Fibroblast of skin of right biceps (primary cell): ENCODE measurements around the gene KCNE5.
"Not testable (repeated sequence)": the region's sequence is repeated elsewhere in the genome, so short reads cannot be mapped to it uniquely, and the experiment has no call there.

ENCODE experiments used
- DNase-seq: peaks from one replicate; pipeline ENCODE4 v3.0.0-alpha.2; 2013

KCNE5 gene, protein sequence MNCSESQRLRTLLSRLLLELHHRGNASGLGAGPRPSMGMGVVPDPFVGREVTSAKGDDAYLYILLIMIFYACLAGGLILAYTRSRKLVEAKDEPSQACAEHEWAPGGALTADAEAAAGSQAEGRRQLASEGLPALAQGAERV

GRCh38 chrX:109624641-109625616 lies at the start of gene KCNE5:
KCNE5 (minus strand) TSS chrX:109625172; CDS start chrX:109625020, 152 bp downstream.
- peak; percentile 0 for DNase-seq

- no peak for DNase-seq
Measured at GRCh38 chrX:109672239-109672638, 47.3 kb upstream of the KCNE5 start.

GRCh38 chrX:109671170-109671569 lies 46.2 kb upstream of the KCNE5 start:
- not testable (repeated sequence) for DNase-seq

GRCh38 chrX:109667986-109668385 lies 43.0 kb upstream of the KCNE5 start:
- DNase-seq: no peak

GRCh38 chrX:109660435-109661143 lies 35.6 kb upstream of the KCNE5 start:
- no peak for DNase-seq

DNA sequence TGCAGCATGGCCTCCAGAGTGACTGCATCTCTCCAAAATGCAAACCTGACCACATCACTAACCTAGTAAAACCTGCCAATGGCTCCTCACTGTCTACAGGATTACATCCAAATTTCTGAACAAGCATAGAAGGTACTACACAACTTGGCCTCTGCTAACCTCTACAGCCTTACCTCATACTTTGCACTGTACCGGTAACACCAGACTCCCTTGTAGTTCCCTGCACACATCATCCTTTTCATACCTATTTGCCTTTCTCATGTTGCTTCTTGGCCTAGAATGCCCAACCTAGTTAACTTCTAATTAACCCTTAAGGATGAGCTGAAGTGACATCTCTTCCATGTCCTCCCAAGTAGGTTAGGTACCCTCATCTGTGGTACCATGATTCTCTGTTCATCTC lies 33.4 kb upstream of the KCNE5 start:
- no peak for DNase-seq

DNA sequence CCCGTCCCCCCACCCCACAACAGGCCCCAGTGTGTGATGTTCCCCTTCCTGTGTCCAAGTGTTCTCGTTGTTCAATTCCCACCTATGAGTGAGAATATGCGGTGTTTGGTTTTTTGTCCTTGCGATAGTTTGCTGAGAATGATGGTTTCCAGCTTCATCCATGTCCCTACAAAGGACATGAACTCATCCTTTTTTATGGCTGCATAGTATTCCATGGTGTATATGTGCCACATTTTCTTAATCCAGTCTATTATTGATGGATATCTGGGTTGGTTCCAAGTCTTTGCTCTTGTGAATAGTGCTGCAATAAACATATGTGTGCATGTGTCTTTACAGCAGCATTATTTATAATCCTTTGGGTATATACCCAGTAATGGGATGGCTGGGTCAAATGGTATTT lies 32.4 kb upstream of the KCNE5 start:
- not testable (repeated sequence) for DNase-seq

DNA sequence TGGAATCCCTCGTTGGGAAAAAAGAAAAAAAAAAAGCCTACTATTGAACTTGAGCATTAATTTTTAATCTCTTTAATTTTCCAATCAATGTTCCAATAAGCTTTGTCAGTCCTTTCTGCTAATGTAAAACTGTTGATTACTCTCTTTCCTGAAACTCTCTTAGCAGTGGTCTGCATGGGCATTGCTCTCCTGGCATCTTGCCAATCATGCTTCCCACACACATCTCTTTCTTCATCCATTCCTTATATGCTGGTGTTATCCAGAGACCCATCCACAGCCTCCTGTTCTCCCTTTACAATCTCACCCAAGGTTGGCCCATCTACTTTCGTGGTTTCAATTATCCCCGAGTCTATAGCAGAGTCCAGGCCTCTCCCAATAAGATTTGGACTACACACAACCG lies 31.8 kb upstream of the KCNE5 start:
- no peak for DNase-seq

DNA sequence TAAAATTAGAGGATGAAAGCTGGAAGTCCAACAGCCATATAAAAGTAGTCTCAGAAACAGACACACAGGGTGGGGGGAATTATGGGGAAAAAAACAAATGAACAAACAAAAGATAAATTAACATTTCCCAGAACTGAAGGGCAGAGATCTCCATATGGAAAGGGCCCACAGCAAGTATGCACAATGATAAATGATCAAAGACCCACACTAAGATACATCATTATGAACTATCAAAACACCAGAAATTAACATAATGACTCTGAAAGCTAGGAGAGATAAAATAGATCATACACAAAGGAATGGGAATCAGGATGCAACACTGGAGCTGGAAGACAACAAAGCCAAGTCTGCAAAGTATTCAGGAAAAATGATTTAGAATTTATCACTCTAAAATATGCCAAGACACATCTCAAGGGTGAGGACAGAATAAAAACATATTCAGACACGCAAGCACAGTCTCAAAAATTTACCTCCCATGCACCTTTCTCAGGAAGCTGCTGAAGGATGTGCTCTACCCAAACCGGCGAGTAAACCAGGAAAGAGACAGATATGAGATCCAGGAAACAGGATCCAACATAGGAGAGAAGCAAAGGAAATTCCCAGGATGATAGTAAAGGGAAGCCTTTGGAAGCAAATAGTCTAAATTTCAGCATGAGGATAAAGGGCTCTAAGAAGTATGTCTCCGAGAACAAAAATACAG lies 30.7 kb upstream of the KCNE5 start:
- DNase-seq: no peak

DNA sequence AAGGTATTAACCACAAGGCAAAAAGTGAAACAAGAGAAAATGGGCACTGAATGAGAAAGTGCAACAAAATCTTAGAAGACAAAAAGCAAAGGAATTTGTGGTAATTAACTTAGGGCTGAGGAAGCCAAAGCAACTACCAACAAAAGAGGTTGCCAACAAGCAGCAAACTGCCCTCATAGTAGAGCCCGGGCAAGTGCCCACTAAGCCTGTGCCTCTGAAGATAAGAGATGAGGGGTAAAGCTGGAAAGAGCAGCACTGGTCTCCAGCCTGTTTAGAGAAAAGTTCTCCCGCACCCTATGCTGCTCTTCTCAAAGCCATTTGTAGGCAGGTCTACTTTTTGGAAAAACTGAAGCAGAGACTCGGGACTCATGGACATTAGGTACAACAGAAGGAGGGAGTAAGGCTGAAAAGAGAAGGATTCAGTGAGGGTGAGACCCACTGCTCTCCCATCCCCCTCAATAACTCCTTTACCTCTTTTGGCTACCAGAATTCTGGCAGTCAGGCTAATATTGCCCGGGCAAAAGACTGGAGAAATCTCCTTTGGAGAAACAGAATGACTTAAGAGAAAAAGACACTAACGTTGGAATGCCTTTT lies 29.6 kb upstream of the KCNE5 start:
- DNase-seq: no peak

DNA sequence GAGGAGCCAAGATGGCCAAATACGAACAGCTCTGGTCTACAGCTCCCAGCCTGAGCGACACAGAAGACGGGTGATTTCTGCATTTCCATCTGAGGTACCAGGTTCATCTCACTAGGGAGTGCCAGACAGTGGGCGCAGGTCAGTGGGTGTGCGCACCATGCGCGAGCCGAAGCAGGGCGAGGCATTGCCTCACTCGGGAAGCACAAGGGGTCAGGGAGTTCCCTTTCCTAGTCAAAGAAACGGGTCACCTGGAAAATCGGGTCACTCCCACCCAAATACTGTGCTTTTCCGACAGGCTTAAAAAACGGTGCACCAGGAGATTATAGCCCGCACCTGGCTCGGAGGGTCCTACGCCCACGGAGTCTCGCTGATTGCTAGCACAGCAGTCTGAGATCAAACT lies 19.7 kb upstream of the KCNE5 start:
- not testable (repeated sequence) for DNase-seq

DNA sequence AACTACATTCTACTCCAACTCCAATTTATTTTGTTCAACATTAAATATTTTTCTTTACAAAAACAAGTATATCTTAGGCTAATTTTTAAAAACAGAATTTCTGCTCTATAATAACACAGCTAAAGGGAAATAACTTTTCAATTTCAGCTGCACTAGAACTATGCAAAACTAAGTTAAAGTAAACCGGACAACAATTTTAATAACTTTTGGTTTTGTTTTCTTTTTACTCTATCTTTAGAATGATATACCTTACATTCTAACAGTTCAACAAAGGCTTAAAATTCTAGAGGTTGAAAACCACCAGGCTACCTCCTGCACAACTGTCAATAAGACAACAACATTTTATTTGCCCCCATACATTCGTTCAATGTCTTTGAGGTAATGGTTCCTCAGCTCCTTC lies 18.7 kb upstream of the KCNE5 start:
- no peak for DNase-seq

DNA sequence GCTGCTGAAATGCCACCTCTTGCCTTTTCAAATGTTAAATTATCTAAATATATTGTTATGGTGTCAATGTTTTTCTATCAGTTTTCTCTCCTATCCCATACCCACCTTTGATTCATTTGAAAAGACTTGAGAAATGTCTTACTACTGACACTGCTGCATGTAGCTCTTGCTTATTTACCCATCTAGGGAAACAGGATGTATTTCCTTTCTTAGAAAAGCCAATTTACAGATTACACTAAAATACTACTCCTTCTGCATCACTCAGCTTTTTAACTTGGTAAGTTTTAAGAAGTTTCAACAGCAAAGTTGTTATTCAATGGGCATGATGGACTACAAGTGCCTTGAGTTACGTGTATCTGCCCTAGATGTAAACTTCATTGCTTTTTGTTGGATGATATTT lies 13.2 kb upstream of the KCNE5 start:
- no peak for DNase-seq

DNA sequence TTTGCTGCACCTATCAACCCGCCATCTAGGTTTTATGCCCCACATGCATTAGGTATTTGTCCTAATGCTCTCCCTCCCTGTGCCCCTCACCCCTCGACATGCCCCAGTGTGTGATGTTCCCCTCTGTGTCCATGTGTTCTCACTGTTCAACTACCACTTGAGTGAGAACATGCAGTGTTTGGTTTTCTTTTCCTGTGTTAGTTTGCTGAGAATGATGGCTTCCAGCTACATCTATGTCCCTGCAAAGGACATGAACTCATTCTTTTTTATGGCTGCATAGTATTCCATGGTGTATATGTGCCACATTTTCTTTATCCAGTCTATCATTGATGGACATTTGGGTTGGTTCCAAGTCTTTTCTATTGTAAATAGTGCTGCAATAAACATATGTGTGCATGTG lies 12.5 kb upstream of the KCNE5 start:
- not testable (repeated sequence) for DNase-seq

DNA sequence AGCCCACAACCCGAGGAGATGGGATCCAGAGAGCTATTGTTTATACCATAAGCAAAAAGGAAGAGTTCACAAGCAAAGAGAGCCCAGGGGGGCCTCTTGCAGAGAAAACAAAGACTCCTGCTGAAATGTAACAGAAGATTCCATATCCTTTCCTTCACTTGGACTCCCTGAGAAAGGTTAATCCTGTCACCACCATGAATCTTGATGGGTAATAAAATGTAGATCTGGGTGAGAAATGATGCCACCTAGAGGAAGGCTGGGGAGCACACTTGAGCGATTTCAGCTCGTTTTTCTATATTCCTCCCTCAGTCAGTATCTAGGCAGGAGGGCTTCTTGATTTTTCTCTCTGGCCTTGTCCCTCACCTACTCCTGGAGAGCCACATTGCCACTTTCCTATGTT lies 10.2 kb upstream of the KCNE5 start:
- DNase-seq: peak; percentile 13

DNA sequence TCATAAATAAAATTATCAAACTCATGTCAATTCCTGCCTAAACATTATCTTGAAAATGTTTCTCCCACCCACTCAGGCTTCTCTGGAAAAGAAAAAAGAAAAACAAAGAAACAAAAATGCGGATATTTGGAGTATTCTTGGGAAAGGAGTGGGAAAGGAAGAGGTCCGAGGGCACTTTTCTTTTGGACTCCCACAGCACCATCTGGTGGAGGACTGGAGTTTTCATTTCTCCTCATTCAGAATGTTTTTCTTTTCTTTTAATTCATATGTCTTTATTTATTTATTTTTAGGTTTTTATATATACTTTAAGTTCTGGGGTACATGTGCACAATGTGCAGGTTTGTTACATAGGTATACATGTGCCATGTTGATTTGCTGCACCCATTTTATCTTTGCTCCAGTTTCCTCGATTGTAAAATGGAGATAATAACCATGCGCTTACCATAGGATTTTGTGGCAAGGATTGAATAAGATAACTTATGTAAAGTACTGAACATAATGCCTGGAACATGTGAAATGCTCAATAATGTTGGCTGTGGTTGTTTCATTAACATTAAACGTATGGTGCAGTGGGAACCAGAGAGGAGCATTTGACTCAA lies 8.0 kb upstream of the KCNE5 start:
- peak; percentile 31 for DNase-seq

- no peak for DNase-seq
Measured at GRCh38 chrX:109629310-109629709, 4.3 kb upstream of the KCNE5 start.

GRCh38 chrX:109626637-109627036 lies 1.7 kb upstream of the KCNE5 start:
- no peak for DNase-seq

GRCh38 chrX:109623997-109624396 lies 975 bp downstream of the KCNE5 start:
- no peak for DNase-seq

DNA sequence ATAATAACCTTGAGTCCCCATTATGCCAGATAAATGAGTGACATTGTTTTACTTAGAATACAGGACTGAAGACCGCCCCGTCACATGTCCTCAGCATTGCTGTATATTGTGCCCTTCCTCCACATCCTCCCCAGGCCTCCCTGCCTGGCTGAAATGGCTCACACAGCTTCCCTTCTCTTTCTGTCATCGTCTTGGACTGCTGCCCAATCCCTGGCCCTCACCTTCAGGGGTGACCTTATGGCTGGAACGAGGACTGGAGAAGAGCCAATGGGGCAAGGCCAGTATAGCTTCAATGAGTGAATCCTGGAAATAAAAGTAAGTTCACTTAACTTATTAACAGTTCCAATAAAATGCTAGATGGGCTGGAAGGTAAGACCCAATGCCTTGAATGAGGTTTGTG lies 2.7 kb downstream of the KCNE5 start:
- DNase-seq: no peak

GRCh38 chrX:109619771-109620170 lies 5.2 kb downstream of the KCNE5 start:
- no peak for DNase-seq

DNA sequence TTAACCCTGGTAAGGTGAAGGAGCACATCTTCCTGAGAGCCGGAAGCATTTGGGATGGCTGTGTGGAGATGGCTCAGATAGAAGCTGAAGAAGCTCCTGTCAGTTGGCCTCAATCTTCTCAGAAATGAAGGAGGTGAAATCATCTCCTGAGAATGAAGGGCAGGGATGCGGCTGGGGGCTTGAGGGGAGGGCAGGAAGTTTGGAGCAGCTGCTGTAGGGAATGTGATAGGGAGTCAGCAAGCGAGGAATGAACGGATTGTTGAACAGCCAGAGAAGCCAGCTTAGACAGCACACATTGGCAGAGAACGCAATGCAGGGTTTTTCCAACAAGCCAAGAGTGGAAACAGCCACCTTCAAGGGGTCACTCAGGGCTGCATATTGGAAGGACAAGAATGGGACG lies 10.0 kb downstream of the KCNE5 start:
- peak; percentile 0 for DNase-seq
